Measurements from ENCODE around the gene OTUD3.

GRCh38 chr1:19925342-19926070 is 43.3 kb downstream of the OTUD3 start:
- TF ChIP-seq, protein P1, sequence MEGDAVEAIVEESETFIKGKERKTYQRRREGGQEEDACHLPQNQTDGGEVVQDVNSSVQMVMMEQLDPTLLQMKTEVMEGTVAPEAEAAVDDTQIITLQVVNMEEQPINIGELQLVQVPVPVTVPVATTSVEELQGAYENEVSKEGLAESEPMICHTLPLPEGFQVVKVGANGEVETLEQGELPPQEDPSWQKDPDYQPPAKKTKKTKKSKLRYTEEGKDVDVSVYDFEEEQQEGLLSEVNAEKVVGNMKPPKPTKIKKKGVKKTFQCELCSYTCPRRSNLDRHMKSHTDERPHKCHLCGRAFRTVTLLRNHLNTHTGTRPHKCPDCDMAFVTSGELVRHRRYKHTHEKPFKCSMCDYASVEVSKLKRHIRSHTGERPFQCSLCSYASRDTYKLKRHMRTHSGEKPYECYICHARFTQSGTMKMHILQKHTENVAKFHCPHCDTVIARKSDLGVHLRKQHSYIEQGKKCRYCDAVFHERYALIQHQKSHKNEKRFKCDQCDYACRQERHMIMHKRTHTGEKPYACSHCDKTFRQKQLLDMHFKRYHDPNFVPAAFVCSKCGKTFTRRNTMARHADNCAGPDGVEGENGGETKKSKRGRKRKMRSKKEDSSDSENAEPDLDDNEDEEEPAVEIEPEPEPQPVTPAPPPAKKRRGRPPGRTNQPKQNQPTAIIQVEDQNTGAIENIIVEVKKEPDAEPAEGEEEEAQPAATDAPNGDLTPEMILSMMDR (conservative IDR thresholded peaks at IDR 0.05; ENCODE audit: low read length): no peak
- TF ChIP-seq EZH2phosphoT487 (IDR thresholded peaks at IDR 0.05; ENCODE audit: borderline replicate concordance): no peak

Measured in Loucy (cell line).